H1 (cell line): ENCODE results near the gene SLC25A6.

Source experiments
- EGR1 ChIP-seq: IDR thresholded peaks from 2 replicates; pipeline ENCODE4 v1.6.1; 2011; ENCODE audit warnings: low read depth, low read length, borderline replicate concordance
- EP300 ChIP-seq, 2 experiments: IDR thresholded peaks; 1 replicate in 1 of 2; 2 replicates in 1 of 2; pipeline ENCODE4 v1.6.1; 2011 to 2012; ENCODE audit warnings: low read depth in 2 of 2, low read length in 2 of 2, mild to moderate bottlenecking in 2 of 2, borderline replicate concordance in 1 of 2, inconsistent platforms in 1 of 2, moderate library complexity in 1 of 2
- EZH2 ChIP-seq: fragments of 200-600 bp; sonication (generic); IDR thresholded peaks from 2 replicates; pipeline ENCODE4 v1.7.1; 2012; ENCODE audit warnings: low read depth, mild to moderate bottlenecking, moderate library complexity, low read length, inconsistent platforms; ENCODE audit not compliant: severe bottlenecking
- JUND ChIP-seq: IDR thresholded peaks from 2 replicates; pipeline ENCODE4 v1.6.1; 2011; ENCODE audit warnings: mild to moderate bottlenecking, improper control_type of control experiment, low read length
- POLR2A ChIP-seq, 2 experiments: IDR thresholded peaks; 1 replicate in 1 of 2; 2 replicates in 1 of 2; pipeline ENCODE4 v1.6.1; 2011; ENCODE audit warnings: low read depth in 2 of 2, low read length in 2 of 2, mild to moderate bottlenecking in 2 of 2; ENCODE audit errors: control extremely low read depth in 1 of 2
- POLR2AphosphoS5 ChIP-seq: IDR thresholded peaks from 2 replicates; pipeline ENCODE4 v1.6.1; 2011; ENCODE audit warnings: low read depth, low read length
- POU5F1 ChIP-seq: IDR thresholded peaks from 2 replicates; pipeline ENCODE4 v1.6.1; 2011; ENCODE audit warnings: low read depth, mild to moderate bottlenecking, low read length, moderate library complexity
- TCF12 ChIP-seq: IDR thresholded peaks from 2 replicates; pipeline ENCODE4 v1.6.1; 2011; ENCODE audit warnings: low read depth, mild to moderate bottlenecking, low read length
- TF ChIP-seq, protein P1 (sequence below), 3 experiments: IDR thresholded peaks; 1 replicate in 2 of 3; 2 replicates in 1 of 3; pipeline versions ENCODE4 v1.5.1 to v1.6.1; 2011; ENCODE audit warnings: low read length in 3 of 3, mild to moderate bottlenecking in 3 of 3, inconsistent platforms in 2 of 3, low read depth in 1 of 3, moderate library complexity in 1 of 3; ENCODE audit not compliant: insufficient read depth in 1 of 3; ENCODE audit errors: control extremely low read depth in 1 of 3
- TF ChIP-seq, protein P2 (sequence below): IDR thresholded peaks from 2 replicates; pipeline ENCODE4 v1.6.1; 2012; ENCODE audit warnings: inconsistent platforms

DNA sequence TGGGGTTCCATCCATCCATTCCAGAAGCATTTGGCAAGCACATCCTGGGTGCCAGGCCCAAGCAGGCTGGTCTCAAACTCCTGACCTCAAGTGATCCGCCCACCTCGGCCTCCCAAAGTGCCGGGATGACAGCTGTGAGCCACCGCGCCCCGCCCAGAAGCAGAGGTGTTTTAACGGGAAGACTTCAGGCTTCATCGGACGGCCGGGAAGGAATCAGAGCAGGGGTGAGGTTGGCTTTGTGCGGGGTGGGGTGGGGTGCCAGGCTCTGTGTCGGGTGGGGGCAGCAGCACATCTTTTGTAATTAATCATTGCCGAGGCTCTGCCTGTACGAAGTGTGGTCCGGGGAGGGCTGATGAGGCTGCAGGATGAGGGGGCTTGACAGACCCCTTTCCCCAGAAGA is 5.1 kb upstream of the SLC25A6 start:
- TF ChIP-seq EZH2 (no peak), EP300 (IDR thresholded peaks at IDR 0.05; ENCODE audit: borderline replicate concordance in 1 of 2, low read depth in 2 of 2, low read length in 2 of 2) (no peak), TCF12 (no peak), JUND (no peak), EGR1 (no peak), POLR2AphosphoS5 (no peak), POU5F1 (no peak), POLR2A (IDR thresholded peaks at IDR 0.05; ENCODE audit: control extremely low read depth in 1 of 2, low read depth in 2 of 2, low read length in 2 of 2) (no peak)
- TF ChIP-seq, protein P1, sequence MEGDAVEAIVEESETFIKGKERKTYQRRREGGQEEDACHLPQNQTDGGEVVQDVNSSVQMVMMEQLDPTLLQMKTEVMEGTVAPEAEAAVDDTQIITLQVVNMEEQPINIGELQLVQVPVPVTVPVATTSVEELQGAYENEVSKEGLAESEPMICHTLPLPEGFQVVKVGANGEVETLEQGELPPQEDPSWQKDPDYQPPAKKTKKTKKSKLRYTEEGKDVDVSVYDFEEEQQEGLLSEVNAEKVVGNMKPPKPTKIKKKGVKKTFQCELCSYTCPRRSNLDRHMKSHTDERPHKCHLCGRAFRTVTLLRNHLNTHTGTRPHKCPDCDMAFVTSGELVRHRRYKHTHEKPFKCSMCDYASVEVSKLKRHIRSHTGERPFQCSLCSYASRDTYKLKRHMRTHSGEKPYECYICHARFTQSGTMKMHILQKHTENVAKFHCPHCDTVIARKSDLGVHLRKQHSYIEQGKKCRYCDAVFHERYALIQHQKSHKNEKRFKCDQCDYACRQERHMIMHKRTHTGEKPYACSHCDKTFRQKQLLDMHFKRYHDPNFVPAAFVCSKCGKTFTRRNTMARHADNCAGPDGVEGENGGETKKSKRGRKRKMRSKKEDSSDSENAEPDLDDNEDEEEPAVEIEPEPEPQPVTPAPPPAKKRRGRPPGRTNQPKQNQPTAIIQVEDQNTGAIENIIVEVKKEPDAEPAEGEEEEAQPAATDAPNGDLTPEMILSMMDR (IDR thresholded peaks at IDR 0.05; ENCODE audit: control extremely low read depth in 1 of 3, insufficient read depth in 1 of 3, low read depth in 1 of 3, low read length in 3 of 3), result no peak
- TF ChIP-seq, protein P2, sequence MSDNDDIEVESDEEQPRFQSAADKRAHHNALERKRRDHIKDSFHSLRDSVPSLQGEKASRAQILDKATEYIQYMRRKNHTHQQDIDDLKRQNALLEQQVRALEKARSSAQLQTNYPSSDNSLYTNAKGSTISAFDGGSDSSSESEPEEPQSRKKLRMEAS, result no peak
